HG03521 (cell line): Measurements from ENCODE around the gene SLIT1.

Source experiments
- ATAC-seq: cut with Tn5 transposase; IDR thresholded peaks from one replicate; pipeline ENCODE4 v1.9.1; 2021; ENCODE audit warnings: mild to moderate bottlenecking, moderate library complexity; ENCODE audit not compliant: unreplicated experiment

SLIT1 gene

GRCh38 chr10:97185326-97186058 lies at the start of gene SLIT1:
SLIT1 (minus strand) TSS chr10:97185959; CDS start chr10:97185674, 285 bp downstream.
- ATAC-seq: no peak

GRCh38 chr10:97235353-97235752 lies 49.6 kb upstream of the SLIT1 start:
- ATAC-seq: no peak

- no peak for ATAC-seq
Measured at GRCh38 chr10:97234400-97234799, 48.6 kb upstream of the SLIT1 start.

GRCh38 chr10:97230146-97230545 lies 44.4 kb upstream of the SLIT1 start:
- no peak for ATAC-seq

GRCh38 chr10:97229322-97230015 lies 43.7 kb upstream of the SLIT1 start:
- ATAC-seq: no peak

- no peak for ATAC-seq
Measured at GRCh38 chr10:97228775-97229157, 43.0 kb upstream of the SLIT1 start.

GRCh38 chr10:97228130-97228774 lies 42.5 kb upstream of the SLIT1 start:
- ATAC-seq: no peak

GRCh38 chr10:97226398-97226797 lies 40.6 kb upstream of the SLIT1 start:
- no peak for ATAC-seq

- ATAC-seq: no peak
Measured at GRCh38 chr10:97224483-97225435, 39.0 kb upstream of the SLIT1 start.

GRCh38 chr10:97222326-97222961 lies 36.7 kb upstream of the SLIT1 start:
- no peak for ATAC-seq

- ATAC-seq: no peak
Measured at GRCh38 chr10:97220355-97220754, 34.6 kb upstream of the SLIT1 start.

- no peak for ATAC-seq
Measured at GRCh38 chr10:97217299-97217698, 31.5 kb upstream of the SLIT1 start.

GRCh38 chr10:97215619-97216260 lies 30.0 kb upstream of the SLIT1 start:
- ATAC-seq: no peak

GRCh38 chr10:97213431-97213830 lies 27.7 kb upstream of the SLIT1 start:
- no peak for ATAC-seq

- no peak for ATAC-seq
Measured at GRCh38 chr10:97211229-97211628, 25.5 kb upstream of the SLIT1 start.

GRCh38 chr10:97210543-97210960 lies 24.8 kb upstream of the SLIT1 start:
- ATAC-seq: no peak

- no peak for ATAC-seq
Measured at GRCh38 chr10:97207756-97208346, 22.1 kb upstream of the SLIT1 start.

- ATAC-seq: no peak
Measured at GRCh38 chr10:97207131-97207530, 21.4 kb upstream of the SLIT1 start.
